ENCODE results near the gene FOXL2. TPM values are rescaled to one million over a fixed set of nuclear protein-coding genes. Genes with fewer than 3 reads are reported as not detected.

Gene FOXL2
- total and polyA plus RNA-seq, 2 of the 4 experiments (the other 2 are of a cell fraction), result 0.07 TPM; not detected in 1

- ATAC-seq (ENCODE audit: low read depth), result peak; percentile 64
- Histone ChIP-seq H3K18ac (ENCODE audit: low read depth, low read length) (no peak overlapping the region), H3K79me1 (ENCODE audit: low read depth in 1 of 2, low read length in 2 of 2) (no peaks in the 10 kb centered on the region), H2BK20ac (ENCODE audit: low read depth, low read length) (no peak overlapping the region), H2AK5ac (ENCODE audit: low read depth, low read length) (no peak overlapping the region), H3K9me1 (ENCODE audit: insufficient read depth, low read length) (0 out of 2 replicates have a peak, but pooled peaks cover 3% of the 10 kb centered on the region), H3K9me3 (ENCODE audit: control insufficient read depth, insufficient read depth, low read length) (peaks cover 2% of the 10 kb centered on the region; the same call in 1 of the 2 replicates), H3K23ac (ENCODE audit: low read depth, low read length) (no peak overlapping the region), H4K91ac (ENCODE audit: insufficient read depth, low read depth, low read length) (no peak overlapping the region), H4K5ac (ENCODE audit: low read depth, low read length) (no peak overlapping the region), H2AFZ (replicated peaks; ENCODE audit: low read length, poor library complexity) (peak overlapping the region; percentile 81), H3K4me2 (ENCODE audit: low read depth, low read length) (peak overlapping the region; percentile 64; the same call in 1 of the 2 replicates), H4K8ac (ENCODE audit: low read depth in 2 of 2, low read length in 2 of 2) (no peak overlapping the region), H2BK15ac (ENCODE audit: low read depth, low read length) (no peak overlapping the region), H3K27ac (ENCODE audit: insufficient read depth, low read length) (no peak overlapping the region), H3K4me1 (ENCODE audit: control insufficient read depth, insufficient read depth, low read length) (peaks cover 2% of the 10 kb centered on the region; the same call in 1 of the 2 replicates), H2BK5ac (ENCODE audit: low read depth, low read length, poor library complexity, severe bottlenecking) (no peak overlapping the region), H2AK9ac (replicated peaks; ENCODE audit: low read depth, low read length, poor library complexity) (no peak overlapping the region), H3K9ac (ENCODE audit: low read depth, low read length) (no peak overlapping the region), H3K27me3 (ENCODE audit: control insufficient read depth, insufficient read depth, low read length) (peaks cover 79% of the 10 kb centered on the region), H3K36me3 (ENCODE audit: control insufficient read depth, insufficient read depth, low read length) (no peaks in the 10 kb centered on the region), H3K4ac (ENCODE audit: low read depth, low read length) (no peak overlapping the region), H2BK120ac (ENCODE audit: low read depth, low read length) (no peak overlapping the region), H3K4me3 (ENCODE audit: insufficient read depth, low read depth, low read length) (peak overlapping the region; percentile 4; the same call in 1 of the 2 replicates), H3K14ac (replicated peaks; ENCODE audit: low read depth, low read length) (no peak overlapping the region), H4K20me1 (ENCODE audit: insufficient read depth, low read length) (peaks cover 2% of the 10 kb centered on the region), H3K56ac (ENCODE audit: extremely low read depth, insufficient read depth, low read length) (no peak overlapping the region)
- TF ChIP-seq NFE2L2 (IDR thresholded peaks at IDR 0.05; ENCODE audit: low read depth, low read length) (no peak), MAFK (IDR thresholded peaks at IDR 0.05; ENCODE audit: low read depth, low read length) (no peak), RCOR1 (IDR thresholded peaks at IDR 0.05; ENCODE audit: insufficient replicate concordance, low read length) (no peak), ELK1 (IDR thresholded peaks at IDR 0.05; ENCODE audit: borderline replicate concordance, low read depth, low read length) (no peak), FOS (IDR thresholded peaks at IDR 0.05; ENCODE audit: low read depth, low read length) (no peak)
- 6% methylated on average over 30 of the region's 53 CpGs; no CpG with 5 or more reads in 1 of the 2 experiments for WGBS, 2 experiments (ENCODE audit: extremely low coverage in 2 of 2, insufficient read length in 1 of 2)
- intact Hi-C loops (cut with micrococcal nuclease) (no loop called here), dilution Hi-C loops (cut with HindIII; ENCODE audit: low sequenced_read_pairs, unreplicated experiment) (no loop called here), in situ Hi-C loops (cut with MboI; ENCODE audit: low sequenced_read_pairs) (no loop called here)
- ChIA-PET CTCF (interaction anchor here (0.5 to 2.7 kb wide), 4 partner anchors 14 to 270 kb away, joined by 3 to 8 read pairs (median 3); no protein-coding TSS in a partner anchor), POLR2A (ENCODE audit: unreplicated experiment) (no interaction called here)
- peak; percentile 28 for DNase-seq
- no TSS peak for BruUV-seq (replicated peaks)
Measured at GRCh38 chr3:138950006-138950644, 3.2 kb upstream of the FOXL2 start.
